Stimulated activated CD4-positive, alpha-beta T cell treated with anti-CD3 and anti-CD28 coated beads, Interleukin-12 subunit alpha, Interleukin-12 subunit beta, amount 100 ng/mL, for 48 hours (primary cell): ENCODE data around the gene HOXC12.

ENCODE experiments used
- DNase-seq, 3 donors: peaks; one replicate each; pipeline ENCODE4 v3.0.0-alpha.2; 2020; ENCODE audit warnings: low read depth in 2 of 3, low spot score in 1 of 3

HOXC12 gene, protein sequence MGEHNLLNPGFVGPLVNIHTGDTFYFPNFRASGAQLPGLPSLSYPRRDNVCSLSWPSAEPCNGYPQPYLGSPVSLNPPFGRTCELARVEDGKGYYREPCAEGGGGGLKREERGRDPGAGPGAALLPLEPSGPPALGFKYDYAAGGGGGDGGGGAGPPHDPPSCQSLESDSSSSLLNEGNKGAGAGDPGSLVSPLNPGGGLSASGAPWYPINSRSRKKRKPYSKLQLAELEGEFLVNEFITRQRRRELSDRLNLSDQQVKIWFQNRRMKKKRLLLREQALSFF

DNA sequence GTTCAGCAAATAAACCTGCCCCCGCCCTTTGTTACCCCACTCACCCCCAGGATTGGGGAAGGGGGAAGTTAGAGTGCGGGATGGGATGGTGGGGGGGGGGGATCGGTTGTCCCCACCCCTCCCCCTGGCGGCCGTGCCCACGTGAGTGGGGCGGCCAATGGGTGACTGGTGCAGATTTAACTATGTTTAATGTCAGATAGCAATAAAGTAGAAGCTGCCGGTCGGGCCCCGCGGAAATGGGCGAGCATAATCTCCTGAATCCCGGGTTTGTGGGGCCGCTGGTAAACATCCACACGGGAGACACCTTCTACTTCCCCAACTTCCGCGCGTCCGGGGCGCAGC, at the start of gene HOXC12:
TSS of gene HOXC12 (plus strand) at position 210 of the 342 bp plus-strand sequence. CDS start at position 237, 27 bp downstream.
- DNase-seq = no peak

DNA sequence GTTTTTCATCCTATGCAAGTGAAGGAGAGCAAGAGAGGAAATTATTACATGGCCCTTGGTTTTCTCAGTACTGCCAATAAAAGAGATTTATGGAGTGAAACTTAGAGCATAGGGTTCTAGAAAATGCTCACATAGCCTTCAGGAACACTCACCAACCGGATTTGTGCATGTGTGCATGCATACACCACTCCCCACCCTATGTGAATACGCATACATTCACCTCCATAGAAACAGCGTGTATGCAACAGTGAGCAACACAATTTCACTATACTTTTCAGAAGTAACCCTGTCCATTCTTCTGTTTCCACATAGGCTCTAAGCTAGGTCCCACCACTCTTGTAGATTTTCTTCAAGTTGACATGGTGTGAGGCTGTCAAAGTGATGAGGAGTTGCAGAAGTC, 47.6 kb upstream of the HOXC12 start:
- DNase-seq = no peak

DNA sequence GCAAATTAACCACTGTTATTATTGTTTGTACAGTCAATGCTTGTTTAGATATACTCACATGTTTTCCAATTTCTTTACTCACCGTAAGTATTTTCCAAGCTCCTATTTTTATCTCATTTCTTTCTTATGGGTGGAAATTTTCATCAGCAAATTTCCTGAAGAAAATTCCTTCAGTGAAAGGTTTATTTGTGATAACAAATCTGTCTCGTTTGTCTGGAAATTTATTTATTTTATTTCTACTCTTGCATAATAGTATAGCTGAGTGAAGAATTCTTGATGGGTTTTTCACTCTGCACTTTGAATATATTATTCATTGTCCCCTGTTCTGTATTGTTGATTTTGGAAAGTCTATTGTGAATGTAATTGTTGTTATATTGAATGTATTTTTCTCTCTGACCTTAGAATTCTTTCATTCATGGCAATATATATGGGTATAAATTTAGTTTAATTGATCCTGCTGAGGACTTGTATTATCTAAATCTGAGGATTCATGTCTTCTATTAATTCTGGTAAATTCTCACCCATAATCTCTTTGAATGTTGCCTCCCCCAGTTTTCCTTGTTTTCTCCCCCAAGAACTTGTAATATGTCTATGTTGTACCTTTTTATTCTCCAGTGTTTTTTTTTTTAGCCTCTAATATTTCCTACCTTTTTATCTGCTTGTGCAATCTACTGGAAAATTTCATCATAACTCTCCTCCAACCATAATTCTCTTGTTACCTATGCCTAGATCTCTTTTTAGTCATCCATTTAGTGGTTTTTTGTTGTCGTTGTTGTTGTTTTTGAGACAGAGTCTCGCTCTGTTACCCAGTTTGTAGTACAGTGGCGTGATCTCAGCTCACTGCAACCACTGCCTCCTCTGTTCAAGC, 37.7 kb upstream of the HOXC12 start:
- DNase-seq = no peak

DNA sequence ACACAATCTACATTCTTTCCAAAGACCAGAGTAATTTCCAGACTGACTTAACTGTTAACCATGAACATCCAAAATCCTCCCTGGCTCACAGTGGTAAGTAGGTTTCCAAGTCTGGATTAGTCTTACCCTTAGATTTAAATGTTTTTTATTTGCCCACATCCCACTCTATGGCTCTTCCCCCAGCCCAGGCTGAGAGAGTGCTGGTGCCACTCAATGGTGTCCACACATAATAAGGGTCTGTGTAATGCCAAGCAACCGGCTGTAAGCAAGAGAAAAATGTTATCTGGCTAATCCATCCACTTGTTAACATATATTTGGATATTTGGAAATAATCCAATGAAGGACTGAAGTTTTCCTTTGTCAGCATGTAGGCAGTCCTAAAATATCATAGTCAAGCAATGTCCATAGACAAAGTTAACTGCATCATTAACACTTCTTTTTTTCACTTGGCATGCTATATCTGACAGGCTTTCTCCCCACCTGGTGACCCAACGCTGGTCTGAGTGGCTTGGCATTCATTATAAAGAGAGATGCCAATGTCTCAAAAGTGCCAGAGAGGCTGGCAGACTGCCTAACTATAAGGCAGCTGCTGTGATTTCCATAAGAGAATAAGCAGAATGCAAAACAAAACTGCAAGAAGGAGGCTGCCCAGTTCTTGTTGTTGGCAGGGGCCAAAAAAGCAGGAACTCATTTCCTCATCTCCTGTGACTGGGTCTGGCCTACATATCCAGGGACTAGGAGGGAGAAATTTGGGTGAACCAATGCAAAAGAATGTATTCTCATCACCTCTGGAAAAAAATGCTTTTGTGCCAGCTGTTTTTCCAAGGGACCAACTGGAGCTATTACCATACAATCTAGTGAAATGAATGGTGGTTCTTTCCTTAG, 29.9 kb upstream of the HOXC12 start:
- DNase-seq = no peak

DNA sequence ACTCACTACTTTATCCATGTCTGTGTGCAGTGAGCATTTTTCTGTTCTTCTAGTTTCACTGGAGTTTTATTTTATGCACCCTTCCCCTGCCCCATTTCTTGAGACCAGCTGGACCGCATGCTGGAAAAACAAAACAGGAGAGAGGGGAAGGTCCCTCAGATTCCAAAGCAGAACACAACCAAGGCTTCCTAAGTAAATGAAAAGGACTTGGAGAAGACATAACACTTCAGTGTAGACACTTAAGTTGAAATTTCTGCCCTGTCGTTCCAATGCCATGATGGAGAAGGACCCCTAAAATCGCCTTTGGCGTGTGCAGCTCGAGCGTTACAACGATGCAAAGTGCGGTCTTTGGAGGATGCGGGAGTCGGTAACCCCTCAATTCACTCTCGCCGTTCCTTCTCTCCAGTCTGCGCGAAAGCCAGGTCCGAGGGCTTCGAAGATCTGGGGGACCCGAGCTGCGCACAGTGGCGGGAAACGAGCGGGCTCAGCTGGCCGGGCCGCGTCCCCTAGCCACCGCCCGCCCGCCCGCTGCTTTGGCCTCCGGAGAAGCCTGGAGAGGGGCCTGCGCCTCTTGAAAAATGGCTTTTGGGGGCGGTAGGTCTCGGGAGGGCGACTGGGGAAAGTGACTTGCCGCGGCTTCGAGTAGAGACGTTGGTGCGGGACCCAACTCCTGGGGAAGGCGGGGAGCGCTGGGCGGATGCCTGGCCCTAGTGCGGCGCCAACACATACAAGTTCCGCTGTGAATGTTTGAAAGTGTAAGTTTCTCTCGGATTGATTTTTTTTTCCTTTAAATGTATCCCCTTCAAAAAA, 27.3 kb upstream of the HOXC12 start:
- no peak for DNase-seq

DNA sequence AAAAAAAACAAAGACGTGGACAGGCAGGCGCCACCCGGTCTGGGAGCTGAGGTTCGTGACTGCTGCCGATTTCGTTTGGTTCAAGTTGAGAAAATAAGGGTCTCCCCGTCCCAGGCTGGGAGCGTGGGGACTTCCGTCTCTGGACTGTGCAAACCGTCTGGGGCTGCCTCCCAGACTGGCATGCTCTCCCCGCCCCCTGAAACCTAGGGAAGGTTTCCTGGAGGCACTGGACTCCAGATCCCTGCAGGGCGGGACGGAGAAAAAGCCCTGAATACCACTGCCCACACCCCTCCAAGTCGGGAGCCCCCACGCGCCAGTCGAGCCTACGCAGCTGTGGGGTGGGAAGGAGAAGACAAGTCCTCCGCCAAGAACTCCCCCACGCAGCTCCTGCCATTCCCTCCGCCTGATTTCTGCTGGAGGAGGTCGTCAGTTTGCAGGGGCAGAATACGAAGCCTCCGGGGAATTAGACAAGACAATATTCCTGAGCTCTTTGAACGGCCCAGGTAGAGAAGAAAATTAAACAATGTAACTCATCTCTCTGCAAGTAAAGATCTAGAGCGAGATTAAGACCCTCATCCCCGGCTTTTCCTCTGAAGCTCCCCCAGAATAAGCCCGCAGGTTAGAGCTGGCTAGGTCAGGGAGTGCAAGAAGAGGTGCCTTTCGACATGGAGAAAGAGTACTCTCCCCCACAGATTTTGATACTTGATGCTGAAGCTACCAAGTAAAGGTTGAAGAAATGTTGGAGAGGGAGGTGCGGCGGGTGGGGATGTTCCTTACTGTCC, 26.5 kb upstream of the HOXC12 start:
- no peak for DNase-seq

DNA sequence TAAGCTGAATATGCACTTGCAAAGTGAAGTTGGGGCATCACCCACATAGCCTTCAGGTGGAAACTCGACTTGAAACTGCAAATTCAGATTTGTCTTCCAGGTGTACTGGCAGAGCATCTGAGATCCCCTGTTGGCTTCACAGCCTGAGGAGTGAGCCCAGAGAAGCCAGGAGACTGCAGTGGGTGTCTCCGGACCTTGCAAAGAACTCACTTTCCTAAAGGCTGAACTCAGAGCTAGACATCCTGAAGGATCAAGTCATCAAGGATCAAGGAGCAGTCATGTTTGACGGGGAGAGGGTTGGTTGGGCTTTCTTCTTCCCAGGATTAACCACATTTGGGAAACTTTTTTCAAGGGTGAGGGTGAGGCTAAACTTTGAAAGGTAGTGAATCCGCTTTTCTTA, 25.2 kb upstream of the HOXC12 start:
- no peak for DNase-seq

DNA sequence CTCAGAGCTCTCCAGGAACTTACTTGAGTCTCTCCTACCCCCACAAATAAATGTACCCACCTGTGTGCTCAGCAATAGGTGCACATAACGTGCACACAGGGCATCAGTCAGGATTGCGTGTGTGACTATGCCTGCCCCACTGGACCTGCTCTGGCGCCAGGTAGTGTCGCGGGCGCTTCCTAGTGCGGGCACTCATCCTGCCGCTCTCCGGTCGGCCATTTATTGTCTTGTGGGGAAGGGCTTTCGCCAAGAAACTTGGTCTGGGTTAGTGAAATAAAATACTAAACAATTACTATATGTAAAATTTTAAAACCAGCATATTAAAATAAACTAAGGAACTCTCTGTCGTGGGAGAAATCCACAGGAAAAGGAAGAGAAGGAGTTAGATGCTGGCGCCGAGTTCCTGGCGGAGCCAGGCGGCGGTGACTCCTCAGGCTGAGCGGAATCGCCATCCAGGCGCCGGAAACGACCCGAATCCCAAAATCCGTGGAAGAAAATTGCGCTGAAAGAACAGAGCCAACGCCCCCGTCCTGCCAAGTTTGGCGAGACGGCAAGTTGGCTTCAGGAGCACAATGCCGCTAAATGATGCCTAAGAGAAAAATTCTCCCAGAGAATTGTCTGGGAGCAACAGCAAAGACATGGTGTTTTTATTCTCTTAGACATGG, 24.0 kb upstream of the HOXC12 start:
- DNase-seq = no peak

DNA sequence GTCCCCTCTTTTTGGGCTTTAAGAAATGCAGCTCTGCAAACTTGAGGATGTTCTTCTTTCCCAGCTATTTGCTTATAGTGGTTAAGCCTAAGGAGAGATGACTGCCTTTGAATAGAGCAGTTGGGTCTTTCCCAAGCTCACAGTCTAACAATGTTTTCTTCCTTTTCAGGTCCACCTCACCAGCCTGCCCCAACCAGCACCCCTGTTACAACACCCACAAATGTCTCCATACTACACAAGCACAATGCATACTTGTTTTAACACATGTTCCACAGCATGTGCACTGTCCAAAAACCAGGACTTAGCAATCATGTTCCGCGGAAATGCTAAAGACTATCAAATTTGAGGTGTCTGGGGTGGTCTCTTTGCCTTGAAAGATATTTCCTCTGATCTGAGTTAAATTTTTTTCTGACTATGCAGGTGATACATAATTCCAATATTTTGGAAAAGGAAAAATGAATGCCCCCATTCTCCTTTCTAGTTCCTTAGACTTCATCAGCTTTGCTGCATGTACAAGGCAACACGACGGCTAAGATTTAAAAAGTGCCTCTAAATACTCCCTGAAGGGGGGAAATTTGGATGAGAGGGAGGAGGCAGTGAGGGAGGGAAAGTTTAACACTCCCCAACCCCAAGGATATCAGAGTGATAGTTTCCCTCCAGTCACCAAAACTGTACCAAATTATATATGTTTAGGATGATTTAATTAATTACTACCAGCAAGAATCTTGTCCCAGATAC, 22.7 kb upstream of the HOXC12 start:
- no peak for DNase-seq

DNA sequence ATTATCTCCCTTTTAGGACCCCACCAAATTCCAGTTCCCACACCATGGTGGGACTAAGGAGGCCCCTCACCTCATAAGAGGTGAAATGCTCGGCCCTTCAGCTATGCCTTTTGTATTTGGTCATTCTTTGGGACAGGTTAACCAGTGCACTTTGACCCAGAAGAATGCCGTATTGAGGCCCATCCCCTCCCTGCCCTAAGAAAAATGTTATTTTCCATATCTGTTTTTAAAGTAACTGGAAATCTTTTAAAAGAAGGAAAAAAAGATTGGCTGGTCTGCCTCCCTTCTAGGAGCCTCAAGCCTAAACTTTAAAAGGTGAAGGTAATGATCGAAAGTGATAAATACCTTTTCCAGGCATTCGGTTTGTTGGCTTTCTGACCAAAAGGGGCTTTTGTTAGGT, 21.8 kb upstream of the HOXC12 start:
- no peak for DNase-seq

DNA sequence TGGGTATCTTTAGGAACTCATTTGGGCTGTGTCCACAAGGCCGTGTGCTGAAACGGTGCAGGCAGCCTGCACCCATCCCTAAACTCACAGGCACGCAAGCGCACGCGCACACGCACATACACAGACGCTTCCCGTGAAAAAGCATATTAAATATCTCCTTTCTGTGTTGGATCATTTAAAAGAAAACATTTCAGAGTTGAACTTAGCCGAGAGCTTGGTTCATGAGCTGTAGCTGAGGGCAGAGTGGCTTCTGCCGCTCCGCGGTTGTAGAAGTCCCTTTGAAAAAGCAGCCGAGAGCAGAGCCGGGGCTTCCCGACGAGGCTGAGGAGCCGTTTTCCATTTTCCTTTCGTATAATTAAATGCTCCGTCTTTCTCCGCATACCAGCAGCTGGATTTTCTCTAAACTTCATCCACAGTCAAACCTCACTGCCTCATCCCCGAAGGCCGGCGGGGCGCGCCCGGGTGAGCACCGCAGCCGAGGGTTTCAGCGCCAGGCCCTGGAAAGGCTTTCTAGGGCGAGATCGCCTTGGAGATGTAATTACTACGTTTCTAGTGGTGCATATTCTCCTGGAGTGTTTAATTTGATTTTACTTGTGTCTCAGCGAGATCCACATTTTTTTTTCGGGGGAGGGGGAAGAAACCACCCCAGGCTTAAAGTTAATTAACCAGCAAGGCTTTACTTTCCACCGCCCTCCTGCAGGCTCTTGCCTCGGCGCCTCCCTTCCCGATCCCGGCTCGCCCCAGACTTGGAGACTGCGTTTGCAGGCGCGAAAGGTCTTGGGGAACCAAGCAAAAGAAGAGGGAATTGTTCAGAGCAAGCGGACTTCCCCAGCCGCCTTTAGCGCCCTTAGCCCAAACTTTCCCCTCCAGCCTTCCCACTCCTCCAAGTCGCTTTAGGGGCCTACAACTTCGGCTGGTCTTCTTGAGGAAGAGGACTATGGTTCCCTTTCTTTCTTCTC, 19.0 kb upstream of the HOXC12 start:
- DNase-seq = no peak

DNA sequence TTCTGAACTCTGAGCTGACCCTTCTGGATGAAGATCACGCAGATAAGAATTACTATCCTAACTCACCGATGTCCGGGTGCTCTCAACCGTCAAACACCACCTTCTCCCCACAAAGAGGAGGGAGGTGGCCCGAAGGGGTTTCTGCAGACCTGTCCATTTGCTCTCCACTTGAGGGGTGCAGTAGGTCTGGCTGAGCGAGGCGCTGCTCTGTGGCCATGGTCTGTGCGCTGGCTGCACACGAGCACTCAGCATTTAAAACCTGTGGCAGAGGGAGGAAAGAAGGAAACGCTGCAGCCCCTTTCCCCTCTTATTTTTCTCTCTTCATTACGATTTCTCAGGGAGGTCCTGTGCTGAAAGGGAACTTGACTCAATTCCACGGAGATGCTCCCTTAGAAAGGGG, 17.6 kb upstream of the HOXC12 start:
- no peak for DNase-seq

DNA sequence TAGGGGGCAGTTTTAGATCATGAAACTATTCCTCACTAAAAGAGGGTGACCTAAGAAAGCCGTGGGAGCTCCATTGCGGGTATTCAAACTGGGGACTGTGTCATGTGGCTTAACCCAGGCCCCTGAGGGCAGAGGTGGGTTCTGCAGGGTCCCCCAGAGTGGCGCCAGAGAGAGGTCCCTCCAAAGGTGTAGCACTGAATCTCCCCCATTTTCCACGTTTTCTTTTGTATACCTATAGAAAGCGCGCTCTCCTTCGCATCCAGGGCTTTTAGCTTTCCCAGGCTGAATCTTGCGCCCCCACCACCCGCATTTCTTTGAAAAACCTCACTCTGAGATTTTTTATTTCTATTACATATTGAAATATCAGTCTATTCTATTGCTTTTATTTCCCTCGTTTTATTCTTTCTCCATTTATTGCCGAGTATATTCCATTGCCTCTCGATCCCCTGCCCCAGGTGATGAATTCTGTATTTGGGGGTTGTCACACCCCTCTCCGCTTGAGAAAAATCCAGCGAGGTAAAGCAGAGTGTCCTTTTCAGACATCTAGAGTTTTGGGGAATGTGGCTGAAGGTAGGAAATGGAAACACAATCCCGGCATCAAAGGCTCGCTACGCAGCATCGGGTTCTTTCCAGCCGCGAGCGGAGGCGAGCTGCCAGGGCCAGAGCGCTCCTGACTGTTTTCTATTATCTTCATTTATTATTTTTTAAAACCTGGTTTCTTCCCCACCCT, 16.9 kb upstream of the HOXC12 start:
- no peak for DNase-seq

DNA sequence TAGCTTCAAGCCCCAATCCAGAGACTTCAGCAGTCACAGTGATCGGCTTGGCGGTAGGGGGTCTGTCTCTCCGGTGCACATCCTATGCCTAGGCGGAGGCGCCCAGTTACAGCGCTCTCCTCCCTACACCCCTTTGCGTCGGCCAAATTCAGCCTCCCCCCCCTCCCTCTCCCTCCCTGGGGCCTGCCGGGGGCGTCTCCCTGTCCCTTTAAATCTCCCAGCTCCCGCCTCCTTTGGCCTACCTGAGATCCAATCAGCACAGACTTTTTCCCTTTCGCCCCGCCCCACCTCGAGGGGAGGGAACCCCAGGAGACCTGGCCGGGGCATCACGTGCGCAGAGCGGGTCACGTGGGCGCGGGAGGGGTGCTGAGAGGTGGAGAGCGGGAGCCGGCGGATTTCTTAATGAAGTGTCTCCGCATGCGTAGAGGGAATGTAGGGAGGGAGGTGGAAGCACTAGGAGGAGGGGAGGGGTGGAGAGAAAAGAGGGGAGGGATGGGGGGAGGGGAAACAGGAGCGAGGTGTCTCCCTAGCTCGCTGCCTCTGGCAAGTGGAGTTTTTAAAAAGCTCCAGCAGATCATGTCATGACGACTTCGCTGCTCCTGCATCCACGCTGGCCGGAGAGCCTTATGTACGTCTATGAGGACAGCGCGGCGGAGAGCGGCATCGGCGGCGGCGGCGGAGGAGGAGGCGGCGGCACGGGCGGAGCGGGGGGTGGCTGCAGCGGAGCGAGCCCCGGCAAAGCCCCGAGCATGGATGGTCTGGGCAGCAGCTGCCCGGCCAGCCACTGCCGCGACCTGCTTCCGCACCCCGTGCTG, 16.2 kb upstream of the HOXC12 start, which contains the start of gene HOXC13:
TSS of gene HOXC13 (plus strand) at position 506 of the 815 bp plus-strand sequence. CDS start at position 582, 76 bp downstream.
- DNase-seq = peak in 2 of 3 donors; percentile 35 to 38

DNA sequence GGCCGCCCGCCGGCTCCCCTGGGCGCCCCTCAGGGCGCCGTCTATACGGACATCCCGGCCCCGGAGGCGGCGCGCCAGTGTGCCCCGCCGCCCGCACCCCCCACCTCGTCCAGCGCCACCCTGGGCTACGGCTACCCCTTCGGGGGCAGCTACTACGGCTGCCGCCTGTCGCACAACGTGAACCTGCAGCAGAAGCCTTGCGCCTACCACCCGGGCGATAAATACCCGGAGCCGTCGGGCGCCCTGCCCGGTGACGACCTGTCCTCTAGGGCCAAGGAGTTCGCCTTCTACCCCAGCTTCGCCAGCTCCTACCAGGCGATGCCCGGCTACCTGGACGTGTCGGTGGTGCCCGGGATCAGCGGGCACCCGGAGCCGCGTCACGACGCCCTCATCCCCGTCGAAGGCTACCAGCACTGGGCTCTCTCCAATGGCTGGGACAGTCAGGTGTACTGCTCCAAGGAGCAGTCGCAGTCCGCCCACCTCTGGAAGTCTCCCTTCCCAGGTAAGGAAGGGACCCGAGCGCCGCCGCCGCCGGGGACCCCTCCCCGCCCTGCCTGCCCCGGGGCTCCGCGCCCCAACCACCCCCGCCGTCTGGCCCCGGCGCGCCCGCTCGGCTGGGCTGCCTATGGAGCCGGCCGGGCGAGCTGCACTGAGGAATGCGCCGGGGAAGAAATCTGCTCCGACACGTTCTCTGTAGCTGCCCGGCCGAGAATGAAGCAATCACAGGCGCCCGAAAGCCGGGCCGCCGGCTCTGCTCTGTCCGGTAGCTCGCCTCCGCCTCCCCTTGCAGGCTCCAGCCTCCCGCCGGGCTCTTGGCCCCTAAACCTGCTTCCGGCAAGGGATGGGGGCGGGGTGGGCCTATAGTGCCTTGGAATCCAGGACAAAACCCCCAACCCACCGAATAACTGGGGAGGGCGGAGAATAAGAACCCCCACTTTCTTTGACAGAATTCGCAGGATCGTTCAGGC, 15.3 kb upstream of the HOXC12 start:
- no peak for DNase-seq
